Measurements from ENCODE around the gene UBB. TPM values are rescaled to one million over a fixed set of nuclear protein-coding genes. Genes with fewer than 3 reads are reported as not detected.

The UBB gene
- total and polyA plus RNA-seq, 4 donors: 1,190 to 3,673 (median 1,472) TPM

DNA sequence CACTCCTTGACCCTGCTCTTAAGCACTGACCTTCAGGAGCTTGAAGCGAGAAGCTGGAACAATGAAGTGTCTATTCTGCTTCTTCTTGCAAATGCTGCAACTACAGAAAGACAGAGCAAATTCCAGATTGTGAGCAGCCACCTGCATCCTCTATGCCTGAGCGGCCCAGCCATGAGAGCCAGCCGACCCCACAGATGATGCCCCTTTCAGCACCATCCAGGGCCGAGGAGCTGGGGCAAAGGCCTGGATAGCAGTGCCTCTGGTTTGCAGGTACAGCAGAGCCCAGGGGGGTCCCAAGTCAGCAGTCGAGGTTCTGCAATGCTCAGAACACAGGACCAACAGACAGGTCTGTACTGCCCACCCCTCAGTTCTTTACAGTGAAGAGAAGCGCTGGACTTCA lies 32.3 kb upstream of the UBB start:
- Histone ChIP-seq H3K36me3 (ENCODE audit: control insufficient read depth in 4 of 4, insufficient read depth in 3 of 4, low read depth in 1 of 4, low read length in 3 of 4) (peaks cover 1 to 20% (median 10%) of the 10 kb centered on the region in 4 donors), H3K27ac (ENCODE audit: low read depth in 1 of 2, low read length in 2 of 2) (no peak overlapping the region), H3K4me1 (ENCODE audit: control insufficient read depth in 4 of 4, insufficient read depth in 4 of 4, low read length in 3 of 4) (peaks cover under 1 to 13% (median 10%) of the 10 kb centered on the region in 4 donors), H3K9ac (ENCODE audit: low read depth in 1 of 2, low read length in 2 of 2) (no peak overlapping the region), H3K9me3 (ENCODE audit: control insufficient read depth in 4 of 4, low read length in 3 of 4) (no peaks in the 10 kb centered on the region), H3K4me3 (ENCODE audit: low read depth in 1 of 3, low read length in 3 of 3) (no peak overlapping the region), H3K27me3 (ENCODE audit: control insufficient read depth in 4 of 4, insufficient read depth in 4 of 4, low read length in 3 of 4) (no peaks in the 10 kb centered on the region)
- no peak for DNase-seq (ENCODE audit: low spot score)
- WGBS: 96% methylated on average over 6 of the region's 6 CpGs
- TF ChIP-seq TAF1 (conservative IDR thresholded peaks at IDR 0.05) (no peak), SP1 (IDR thresholded peaks at IDR 0.05) (no peak), HNF4G (IDR thresholded peaks at IDR 0.05) (no peak), RXRA (IDR thresholded peaks at IDR 0.05) (no peak), JUND (IDR thresholded peaks at IDR 0.05) (no peak), FOXA1 (IDR thresholded peaks at IDR 0.05) (no peak), EGR1 (IDR thresholded peaks at IDR 0.05; ENCODE audit: low read depth in 2 of 2) (no peak), RAD21 (IDR thresholded peaks at IDR 0.05) (no peak), NR2F2 (IDR thresholded peaks at IDR 0.05) (no peak), HNF4A (conservative IDR thresholded peaks at IDR 0.05) (no peak), YY1 (IDR thresholded peaks at IDR 0.05) (no peak), GABPA (IDR thresholded peaks at IDR 0.05 in 1 of 2, conservative IDR thresholded peaks at IDR 0.05 in 1 of 2) (no peak)
- TF ChIP-seq, protein P1, sequence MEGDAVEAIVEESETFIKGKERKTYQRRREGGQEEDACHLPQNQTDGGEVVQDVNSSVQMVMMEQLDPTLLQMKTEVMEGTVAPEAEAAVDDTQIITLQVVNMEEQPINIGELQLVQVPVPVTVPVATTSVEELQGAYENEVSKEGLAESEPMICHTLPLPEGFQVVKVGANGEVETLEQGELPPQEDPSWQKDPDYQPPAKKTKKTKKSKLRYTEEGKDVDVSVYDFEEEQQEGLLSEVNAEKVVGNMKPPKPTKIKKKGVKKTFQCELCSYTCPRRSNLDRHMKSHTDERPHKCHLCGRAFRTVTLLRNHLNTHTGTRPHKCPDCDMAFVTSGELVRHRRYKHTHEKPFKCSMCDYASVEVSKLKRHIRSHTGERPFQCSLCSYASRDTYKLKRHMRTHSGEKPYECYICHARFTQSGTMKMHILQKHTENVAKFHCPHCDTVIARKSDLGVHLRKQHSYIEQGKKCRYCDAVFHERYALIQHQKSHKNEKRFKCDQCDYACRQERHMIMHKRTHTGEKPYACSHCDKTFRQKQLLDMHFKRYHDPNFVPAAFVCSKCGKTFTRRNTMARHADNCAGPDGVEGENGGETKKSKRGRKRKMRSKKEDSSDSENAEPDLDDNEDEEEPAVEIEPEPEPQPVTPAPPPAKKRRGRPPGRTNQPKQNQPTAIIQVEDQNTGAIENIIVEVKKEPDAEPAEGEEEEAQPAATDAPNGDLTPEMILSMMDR (IDR thresholded peaks at IDR 0.05; ENCODE audit: low read depth, low read length, missing input control): no peak
- TF ChIP-seq, protein P2, sequence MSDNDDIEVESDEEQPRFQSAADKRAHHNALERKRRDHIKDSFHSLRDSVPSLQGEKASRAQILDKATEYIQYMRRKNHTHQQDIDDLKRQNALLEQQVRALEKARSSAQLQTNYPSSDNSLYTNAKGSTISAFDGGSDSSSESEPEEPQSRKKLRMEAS (IDR thresholded peaks at IDR 0.05): no peak
- TF ChIP-seq, protein P3, sequence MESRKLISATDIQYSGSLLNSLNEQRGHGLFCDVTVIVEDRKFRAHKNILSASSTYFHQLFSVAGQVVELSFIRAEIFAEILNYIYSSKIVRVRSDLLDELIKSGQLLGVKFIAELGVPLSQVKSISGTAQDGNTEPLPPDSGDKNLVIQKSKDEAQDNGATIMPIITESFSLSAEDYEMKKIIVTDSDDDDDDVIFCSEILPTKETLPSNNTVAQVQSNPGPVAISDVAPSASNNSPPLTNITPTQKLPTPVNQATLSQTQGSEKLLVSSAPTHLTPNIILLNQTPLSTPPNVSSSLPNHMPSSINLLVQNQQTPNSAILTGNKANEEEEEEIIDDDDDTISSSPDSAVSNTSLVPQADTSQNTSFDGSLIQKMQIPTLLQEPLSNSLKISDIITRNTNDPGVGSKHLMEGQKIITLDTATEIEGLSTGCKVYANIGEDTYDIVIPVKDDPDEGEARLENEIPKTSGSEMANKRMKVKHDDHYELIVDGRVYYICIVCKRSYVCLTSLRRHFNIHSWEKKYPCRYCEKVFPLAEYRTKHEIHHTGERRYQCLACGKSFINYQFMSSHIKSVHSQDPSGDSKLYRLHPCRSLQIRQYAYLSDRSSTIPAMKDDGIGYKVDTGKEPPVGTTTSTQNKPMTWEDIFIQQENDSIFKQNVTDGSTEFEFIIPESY (IDR thresholded peaks at IDR 0.05): no peak
- TF ChIP-seq, protein P4, sequence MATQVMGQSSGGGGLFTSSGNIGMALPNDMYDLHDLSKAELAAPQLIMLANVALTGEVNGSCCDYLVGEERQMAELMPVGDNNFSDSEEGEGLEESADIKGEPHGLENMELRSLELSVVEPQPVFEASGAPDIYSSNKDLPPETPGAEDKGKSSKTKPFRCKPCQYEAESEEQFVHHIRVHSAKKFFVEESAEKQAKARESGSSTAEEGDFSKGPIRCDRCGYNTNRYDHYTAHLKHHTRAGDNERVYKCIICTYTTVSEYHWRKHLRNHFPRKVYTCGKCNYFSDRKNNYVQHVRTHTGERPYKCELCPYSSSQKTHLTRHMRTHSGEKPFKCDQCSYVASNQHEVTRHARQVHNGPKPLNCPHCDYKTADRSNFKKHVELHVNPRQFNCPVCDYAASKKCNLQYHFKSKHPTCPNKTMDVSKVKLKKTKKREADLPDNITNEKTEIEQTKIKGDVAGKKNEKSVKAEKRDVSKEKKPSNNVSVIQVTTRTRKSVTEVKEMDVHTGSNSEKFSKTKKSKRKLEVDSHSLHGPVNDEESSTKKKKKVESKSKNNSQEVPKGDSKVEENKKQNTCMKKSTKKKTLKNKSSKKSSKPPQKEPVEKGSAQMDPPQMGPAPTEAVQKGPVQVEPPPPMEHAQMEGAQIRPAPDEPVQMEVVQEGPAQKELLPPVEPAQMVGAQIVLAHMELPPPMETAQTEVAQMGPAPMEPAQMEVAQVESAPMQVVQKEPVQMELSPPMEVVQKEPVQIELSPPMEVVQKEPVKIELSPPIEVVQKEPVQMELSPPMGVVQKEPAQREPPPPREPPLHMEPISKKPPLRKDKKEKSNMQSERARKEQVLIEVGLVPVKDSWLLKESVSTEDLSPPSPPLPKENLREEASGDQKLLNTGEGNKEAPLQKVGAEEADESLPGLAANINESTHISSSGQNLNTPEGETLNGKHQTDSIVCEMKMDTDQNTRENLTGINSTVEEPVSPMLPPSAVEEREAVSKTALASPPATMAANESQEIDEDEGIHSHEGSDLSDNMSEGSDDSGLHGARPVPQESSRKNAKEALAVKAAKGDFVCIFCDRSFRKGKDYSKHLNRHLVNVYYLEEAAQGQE (IDR thresholded peaks at IDR 0.05): no peak
- TF ChIP-seq, protein P5, sequence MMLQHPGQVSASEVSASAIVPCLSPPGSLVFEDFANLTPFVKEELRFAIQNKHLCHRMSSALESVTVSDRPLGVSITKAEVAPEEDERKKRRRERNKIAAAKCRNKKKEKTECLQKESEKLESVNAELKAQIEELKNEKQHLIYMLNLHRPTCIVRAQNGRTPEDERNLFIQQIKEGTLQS (IDR thresholded peaks at IDR 0.05): no peak
